ENCODE results near the gene TACR3.
"Not testable (repeated sequence)": the region's sequence is repeated elsewhere in the genome, so short reads cannot be mapped to it uniquely, and the experiment has no call there.

TACR3 gene

GRCh38 chr4:103719830-103720207, at the start of gene TACR3:
Gene TACR3, minus strand, starts transcription at chr4:103719985. Its CDS starts 310 bp downstream, at chr4:103719675.
- DNase-seq, result no peak

GRCh38 chr4:103757631-103758030, 37.8 kb upstream of the TACR3 start:
- no peak for DNase-seq

GRCh38 chr4:103756741-103757140, 37.0 kb upstream of the TACR3 start:
- no peak for DNase-seq

GRCh38 chr4:103754844-103755243, 35.1 kb upstream of the TACR3 start:
- DNase-seq, result no peak

DNA sequence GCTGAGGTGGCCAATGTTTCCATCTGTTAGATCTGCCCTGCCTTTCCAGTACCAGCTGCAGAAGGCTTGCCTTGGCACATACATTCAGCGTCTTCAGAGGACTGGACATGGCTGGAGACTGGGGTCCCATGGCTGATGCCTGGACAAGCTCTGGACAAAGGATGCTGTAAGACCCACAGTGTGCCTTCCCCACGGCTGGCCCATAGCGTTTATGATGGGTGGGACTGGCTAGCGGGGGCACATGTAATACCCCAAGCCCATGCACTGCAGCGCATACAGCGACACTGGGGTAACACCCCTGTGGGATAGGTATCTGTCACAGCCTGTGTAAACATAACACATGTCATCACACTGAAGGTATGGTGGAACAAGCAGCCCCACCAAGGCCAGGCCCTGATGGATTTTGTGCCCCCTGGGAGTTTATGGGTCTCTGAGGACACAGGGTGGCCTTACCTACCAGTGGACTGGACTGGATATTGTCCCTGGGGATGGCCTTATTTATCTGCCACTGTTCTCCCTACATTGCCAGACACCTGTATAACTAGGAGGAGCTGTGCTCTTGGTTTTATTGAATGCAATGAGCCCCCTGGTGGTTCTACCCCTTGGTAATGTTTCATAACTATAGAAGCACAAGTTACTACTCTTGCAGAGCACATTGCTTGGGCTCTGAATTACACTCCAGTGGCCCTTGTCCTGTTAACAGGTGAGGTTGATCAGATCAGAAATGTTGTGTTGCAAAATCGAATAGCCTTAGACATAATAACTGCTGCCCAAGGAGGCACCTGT, 34.3 kb upstream of the TACR3 start:
- no peak for DNase-seq

DNA sequence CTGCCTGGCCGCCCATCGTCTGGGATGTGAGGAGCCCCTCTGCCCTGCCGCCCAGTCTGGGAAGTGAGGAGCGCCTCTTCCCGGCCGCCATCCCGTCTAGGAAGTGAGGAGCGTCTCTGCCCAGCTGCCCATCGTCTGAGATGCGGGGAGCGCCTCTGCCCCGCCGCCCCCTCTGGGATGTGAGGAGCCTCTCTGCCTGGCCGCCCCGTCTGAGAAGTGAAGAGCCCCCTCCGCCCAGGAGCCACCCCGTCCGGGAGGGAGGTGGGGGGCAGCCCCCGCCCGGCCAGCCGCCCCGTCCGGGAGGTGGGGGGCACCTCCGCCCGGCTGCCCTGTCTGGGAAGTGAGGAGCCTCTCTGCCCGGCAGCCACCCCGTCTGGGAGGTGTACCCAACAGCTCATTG, 3.4 kb upstream of the TACR3 start:
- not testable (repeated sequence) for DNase-seq

- DNase-seq, result no peak
Observed at GRCh38 chr4:103721251-103721650, 1.5 kb upstream of the TACR3 start.

DNA sequence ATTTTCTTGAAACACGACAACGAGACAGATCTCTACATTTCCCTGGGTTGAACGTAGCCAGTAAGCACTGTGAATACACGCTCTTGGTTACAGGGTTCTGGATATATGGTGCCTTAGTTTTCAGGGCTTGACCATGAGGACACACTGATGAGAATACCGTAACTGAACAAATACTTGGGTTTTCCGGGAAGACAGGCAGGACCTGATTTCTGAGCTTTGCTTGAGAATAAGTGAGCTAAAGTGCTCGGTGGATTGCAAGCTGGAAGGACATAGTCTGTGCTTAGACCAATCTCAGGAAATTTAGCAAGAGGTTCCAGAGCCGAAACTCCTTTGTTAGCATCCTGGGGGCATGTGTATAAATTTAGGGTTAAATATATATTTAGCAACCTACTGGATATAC, 876 bp upstream of the TACR3 start:
- no peak for DNase-seq

DNA sequence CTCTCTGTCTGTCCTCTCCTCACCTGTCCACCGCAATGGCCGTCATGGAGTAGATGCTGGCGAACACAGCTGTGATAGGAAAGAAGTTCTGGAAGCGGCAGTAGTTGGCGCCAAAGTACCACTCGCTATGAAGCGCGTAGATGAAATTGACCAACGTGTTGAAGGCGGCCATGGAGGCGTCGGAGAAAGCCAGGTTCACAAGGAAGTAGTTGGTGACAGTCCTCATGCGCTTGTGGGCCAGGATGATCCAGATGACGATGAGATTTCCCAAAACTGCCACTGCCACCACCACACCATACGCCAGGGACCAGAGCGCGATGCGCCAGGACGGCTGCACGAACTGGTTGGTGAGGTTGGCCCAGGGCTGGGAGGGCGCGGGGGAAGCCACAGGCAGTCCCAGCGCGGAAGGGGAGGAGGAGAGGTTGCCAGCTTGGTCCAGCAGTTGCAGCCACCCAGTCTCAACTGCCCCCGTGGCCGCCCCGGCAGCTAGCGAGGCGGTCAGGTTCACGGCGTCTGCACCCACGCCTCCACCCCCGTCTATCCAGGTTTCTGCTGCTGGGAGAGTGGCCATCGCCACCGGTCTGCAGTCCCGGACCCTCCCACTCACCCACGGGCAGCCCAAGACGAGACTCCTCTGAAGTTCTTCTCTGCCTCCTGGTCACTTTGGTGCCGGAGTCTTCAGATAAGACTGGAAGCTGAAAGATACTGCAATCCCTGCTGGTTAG, 518 bp downstream of the TACR3 start:
- no peak for DNase-seq

GRCh38 chr4:103692615-103693014, 27.2 kb downstream of the TACR3 start:
- DNase-seq, result no peak

GRCh38 chr4:103673983-103674382, 45.8 kb downstream of the TACR3 start:
- no peak for DNase-seq

DNA sequence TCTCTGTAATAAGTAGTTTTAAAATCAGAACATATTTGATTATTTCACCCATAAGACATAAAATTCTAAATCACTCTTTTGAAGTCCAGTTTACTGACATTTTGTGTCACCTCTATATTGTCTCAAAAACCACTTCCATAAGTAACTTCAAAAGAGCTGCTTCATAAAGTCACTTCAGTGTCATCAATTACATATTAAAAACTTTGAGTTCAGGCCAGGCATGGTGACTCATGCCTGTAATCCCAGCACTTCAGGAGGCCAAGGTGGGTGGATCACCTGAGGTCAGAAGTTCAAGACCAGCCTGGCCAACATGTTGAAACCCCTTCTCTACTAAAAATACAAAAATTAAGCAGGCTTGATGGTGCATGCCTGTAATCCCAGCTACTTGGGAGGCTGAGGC, 53.0 kb downstream of the TACR3 start:
- DNase-seq, result not testable (repeated sequence)

DNA sequence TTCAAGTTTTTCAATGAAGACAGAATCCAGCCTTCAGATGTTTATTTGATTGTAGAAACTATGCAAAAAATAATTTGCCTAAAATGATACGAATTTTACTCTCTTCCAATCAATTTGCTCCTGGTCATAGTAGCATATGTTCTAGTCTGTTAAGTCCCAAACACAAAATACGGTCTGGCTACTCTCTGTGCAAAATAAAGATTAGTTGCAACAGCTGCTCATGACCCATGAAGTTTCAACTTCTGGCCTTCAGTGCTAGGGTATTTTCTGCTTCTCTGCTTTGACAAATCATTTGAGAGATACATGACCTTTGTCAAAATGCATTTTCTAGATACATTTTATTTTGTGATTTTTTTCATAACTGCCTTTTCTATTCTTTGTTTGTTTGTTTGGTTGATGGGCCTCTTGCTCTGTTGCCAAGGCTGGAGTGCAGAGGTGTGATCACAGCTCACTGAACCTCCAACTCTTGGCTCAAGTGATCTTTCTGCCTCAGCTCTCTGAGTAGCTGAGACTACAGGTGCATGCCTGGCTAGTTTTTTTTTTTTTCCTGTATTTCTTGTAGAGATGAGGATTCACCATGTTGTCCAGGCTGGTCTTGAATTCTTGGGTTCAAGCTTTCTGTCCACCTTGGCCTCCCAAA, 55.2 kb downstream of the TACR3 start:
- DNase-seq, result no peak

- DNase-seq, result no peak
Observed at GRCh38 chr4:103648541-103648940, 71.2 kb downstream of the TACR3 start.

DNA sequence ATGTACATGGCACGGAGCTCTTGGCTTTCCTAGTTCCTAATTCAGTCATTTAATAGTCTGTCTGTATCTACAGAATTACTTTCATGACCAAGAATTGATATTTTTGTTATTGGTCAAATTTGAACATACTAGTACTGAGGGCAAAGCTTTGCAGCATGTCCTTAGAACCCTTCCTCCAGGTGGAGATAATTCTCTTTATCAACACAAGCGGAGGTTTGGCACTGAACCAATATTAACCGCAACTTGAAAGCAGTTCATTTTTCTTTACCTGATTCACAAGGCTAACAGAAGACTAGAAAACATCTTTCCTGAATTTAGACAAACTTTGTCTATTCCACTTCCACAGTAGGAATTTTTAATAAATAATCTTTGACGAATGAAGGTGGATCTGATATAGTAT, 73.8 kb downstream of the TACR3 start:
- no peak for DNase-seq

- no peak for DNase-seq
Observed at GRCh38 chr4:103634236-103634635, 85.5 kb downstream of the TACR3 start.

GRCh38 chr4:103626296-103626695, 93.5 kb downstream of the TACR3 start:
- no peak for DNase-seq

GRCh38 chr4:103591841-103592240, 127.9 kb downstream of the TACR3 start:
- DNase-seq, result no peak

DNA sequence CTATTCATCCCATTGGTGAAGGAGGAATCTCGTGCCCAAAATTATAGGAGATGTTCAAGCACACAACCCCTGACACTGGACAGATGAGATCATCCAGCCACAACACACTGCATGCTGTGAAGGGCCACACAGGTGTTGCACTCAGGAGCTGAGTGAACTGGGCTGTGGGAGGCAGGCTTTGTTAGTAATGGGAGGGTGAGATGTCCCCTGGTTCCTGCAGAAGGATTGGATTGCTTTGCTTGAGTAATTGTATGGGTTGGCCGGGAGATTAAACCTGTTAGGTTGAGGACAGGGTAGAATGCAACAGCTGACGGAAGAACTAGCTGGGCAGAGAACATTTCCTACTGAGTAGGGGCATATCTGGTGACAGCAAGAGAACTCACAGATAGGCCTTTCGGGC, 152.2 kb downstream of the TACR3 start:
- DNase-seq, result no peak

DNA sequence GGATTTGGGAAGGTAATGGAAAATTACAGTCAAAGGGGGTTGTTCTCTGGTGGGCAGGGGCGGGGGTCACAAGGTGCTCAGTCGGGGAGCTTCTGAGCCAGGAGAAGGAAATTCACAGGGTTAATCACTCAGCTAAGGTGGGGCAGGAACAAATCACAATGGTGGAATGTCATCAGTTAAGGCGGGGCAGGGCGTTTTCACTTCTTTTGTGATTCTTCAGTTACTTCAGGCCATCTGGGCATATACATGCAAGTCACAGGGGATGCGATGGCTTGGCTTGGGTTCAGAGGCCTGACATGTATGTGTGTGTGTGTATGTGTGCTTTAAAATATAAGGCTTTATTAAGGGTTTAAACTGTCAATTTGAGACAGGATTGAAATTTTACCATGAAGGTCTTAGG, 160.6 kb downstream of the TACR3 start:
- not testable (repeated sequence) for DNase-seq

All from NK-92 treated with Interleukin-12 subunit alpha and Interleukin-12 subunit beta, amount 100 ng/mL, for 24 hours (cell line).